DMS 273 (cell line): Measurements from ENCODE around the gene MYH11.

Experiments used
- DNase-seq: peaks from one replicate; lab custom pipeline; 2025; ENCODE audit not compliant: unreplicated experiment; lab: John Stamatoyannopoulos, UW

The MYH11 gene

GRCh38 chr16:15856901-15857698 is at the start of gene MYH11:
TSS of gene MYH11 (minus strand) at chr16:15857028. CDS start at chr16:15838252, 18,776 bp downstream.
- DNase-seq, result peak; percentile 48

DNA sequence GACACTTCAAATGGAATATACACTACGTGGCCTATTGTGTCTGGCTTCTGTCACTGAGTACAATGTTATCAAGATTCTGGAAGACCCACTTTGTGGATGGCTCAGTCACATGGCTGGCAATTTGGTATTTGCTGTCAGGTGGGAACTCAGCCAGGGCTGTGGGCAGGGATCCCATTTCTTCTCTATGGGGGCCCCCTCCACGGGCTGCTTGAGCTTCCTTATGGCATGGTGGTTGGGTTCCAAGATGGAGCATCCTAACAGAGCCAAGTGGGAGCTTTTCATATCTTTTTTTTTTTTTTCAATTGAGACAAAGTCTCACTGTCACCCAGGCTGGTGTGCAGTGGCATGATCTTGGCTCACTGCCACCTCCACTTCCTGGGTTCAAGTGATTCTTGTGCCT is 49.6 kb upstream of the MYH11 start:
- no peak for DNase-seq

DNA sequence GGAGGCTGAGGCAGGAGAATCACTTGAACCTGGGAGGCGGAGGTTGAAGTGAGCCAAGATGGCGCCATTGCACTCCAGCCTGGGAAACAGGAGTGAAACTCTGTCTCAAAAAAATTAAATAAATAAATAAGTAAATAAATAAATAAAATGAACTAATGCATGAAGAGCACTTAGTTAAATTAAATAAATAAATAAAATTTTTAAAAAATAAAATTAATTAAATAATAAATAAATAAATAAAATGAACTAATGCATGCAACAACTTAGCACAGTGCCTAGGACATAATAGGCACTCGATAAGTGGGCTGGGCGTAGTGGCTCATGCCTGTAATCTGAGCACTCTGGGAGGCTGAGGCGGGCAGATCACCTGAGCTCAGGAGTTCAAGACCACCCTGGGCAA is 47.1 kb upstream of the MYH11 start:
- no peak for DNase-seq

DNA sequence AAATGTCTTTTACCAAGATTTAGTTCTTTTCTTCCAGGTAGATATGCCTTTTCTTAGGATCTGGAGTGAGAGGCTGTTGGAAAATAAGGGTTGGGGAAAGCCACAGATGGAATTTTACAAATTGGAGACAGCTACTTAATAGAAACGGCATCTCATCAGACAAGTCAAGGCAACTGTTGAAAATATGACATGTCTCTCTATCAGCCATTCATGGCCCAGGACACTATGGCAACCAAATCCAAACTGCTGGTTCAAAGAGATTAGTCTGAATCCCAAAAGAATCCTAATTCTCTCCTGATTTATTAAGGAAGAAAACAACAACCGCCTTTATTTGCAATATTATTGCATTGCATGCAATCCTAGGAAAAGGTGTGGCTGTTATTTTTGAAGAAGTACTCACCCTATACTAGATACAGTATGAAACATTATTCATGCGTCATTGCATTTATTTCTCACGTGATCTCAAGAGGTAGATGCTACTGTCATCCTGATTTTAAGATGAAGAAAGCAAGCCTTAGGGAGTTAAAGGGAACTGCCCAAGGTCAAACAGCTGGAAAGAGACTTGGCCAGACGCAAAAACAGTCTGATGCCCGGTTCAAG is 44.2 kb upstream of the MYH11 start:
- DNase-seq, result no peak

DNA sequence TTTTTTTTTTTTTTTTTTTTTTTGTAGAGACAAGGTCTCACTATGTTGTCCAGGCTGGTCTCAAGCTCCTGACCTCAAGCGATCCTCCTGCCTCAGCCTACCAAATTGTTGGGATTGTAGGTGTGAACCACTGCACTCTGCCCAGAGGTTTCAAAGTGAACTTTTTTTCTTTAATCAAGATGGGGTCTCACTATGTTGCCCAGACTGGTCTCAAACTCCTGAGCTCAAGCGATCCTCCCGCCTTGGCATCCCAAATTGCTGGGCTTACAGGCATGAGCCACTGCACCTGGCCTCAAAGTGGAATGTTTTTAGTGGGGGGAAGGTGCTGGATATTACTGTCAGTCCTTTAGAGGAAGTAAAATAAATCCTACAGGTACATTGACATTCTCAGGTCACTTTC is 43.5 kb upstream of the MYH11 start:
- DNase-seq, result no peak

DNA sequence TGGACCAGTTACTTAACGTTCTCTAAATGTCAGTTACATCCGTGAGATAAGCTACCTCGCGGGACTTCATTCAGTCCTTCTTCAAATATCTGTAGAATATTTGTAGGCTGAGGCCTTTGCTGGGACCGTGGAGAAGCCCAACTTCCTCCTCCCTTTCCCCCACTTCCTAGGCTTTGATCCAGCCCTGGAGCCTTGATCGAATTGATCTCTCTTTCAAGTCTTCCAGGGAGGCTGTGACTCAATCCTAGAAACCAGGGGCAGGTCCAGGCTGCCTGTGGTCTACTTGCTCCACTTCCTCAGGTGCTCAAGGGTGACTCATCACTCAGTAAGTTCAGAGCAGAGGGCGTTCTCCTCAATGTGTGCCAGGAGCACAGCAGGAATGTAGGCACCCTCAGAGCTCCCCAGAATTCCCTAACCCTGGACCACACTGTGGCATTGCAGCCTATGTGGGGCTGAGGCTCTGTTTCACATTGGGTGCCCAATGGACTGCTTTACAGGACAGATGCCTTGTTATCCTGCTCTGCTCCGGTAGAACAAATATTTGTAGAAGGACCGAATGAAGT is 42.8 kb upstream of the MYH11 start:
- DNase-seq, result no peak

- DNase-seq, result no peak
Measured at GRCh38 chr16:15898654-15899053, 41.8 kb upstream of the MYH11 start.

- DNase-seq, result no peak
Measured at GRCh38 chr16:15897834-15898254, 41.0 kb upstream of the MYH11 start.

GRCh38 chr16:15897121-15897780 is 40.4 kb upstream of the MYH11 start:
- no peak for DNase-seq

DNA sequence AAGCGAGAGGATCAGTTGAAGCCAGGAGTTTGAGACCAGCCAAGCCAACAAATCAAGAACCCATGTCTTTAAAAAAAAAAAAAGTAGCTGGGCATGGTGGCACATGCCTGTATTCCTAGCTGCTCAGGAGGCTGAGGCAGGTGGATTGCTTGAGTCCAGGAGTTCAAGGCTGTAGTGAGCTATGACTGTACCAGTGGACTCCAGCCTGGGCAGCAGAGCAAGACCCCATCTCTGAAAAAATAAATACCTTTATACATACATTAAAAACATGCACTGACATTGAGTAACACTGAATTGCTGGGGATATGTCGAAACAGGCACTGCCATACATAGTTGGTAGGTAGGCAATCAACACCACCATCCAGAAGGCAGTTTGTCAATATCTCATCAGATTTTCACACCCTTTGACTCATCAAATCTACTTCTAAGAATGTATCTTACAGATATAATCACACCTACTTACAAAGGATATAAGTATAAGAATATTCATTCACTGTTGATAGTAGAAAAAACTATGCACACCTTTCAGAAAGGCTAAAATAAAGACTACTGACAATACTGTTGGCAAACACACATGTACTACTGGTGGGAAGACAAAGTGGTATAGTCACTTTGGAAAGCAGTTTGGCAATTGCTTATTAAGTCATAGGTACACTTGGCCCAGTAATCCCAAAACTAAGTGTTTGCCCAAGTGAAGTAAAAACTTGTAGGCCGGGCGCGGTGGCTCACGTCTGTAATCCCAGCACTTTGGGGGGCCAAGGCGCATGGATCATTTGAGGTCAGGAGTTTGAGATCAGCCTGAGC is 37.9 kb upstream of the MYH11 start:
- no peak for DNase-seq

- no peak for DNase-seq
Measured at GRCh38 chr16:15891508-15891907, 34.7 kb upstream of the MYH11 start.

- peak; percentile 99 for DNase-seq
Measured at GRCh38 chr16:15888072-15888976, 31.5 kb upstream of the MYH11 start, which contains the start of gene CEP20. TSS of gene CEP20 (minus strand) at chr16:15888603. CDS start at chr16:15888585, 18 bp downstream.

DNA sequence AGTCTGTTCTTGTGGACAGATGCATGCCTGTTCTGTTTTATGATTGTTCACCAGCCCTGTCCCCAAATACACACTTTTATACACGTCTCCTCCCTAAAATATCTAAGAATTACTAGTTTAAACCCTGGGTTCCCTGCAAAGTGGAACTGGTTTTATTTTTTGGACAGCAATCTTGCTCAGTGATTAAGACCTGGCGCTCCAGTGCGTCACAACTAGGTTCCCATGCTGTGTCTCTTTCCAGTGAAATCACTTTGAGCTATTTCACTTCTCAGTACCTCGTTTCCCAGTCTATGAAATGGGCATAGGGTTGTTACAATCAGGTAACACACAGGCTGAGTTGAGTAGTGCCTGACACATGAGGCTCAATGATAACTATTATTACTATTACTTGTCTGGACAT is 30.5 kb upstream of the MYH11 start:
- no peak for DNase-seq

DNA sequence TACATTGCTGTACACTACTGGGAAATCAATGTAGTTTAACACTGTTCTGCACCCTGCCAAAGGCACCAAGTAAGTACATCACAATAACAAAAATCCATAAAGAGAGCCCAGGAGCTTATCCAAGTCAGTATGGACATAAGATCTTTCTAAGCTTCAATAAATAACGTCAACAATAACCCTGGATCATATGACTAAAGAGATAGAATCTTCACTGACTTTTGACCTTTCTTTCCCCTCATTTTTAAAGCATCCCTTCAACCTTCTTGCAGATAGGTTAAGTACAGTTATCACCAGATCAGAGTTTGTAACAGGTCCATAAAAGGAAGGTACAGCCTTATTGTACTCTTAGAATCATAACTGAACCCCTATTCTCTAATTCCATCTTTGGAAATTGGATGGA is 29.2 kb upstream of the MYH11 start:
- DNase-seq, result no peak

GRCh38 chr16:15885560-15886001 is 28.8 kb upstream of the MYH11 start:
- no peak for DNase-seq

DNA sequence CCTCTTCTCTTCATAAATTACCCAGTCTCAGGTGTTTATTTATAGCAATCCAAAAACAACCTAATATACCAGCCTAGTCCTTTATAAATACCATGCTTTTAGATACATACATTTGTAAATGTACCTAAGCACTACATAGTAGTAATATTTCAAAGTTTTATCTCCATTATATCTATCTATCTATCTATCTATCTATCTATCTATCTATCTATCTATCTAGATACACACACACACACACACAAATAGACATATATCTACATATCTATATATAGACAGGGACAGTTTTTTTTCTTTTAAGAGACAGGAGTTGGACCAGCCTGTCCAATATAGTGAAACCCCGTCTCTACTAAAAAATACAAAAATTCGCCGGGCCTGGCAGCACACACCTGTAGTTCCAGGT is 25.7 kb upstream of the MYH11 start:
- DNase-seq, result no peak

DNA sequence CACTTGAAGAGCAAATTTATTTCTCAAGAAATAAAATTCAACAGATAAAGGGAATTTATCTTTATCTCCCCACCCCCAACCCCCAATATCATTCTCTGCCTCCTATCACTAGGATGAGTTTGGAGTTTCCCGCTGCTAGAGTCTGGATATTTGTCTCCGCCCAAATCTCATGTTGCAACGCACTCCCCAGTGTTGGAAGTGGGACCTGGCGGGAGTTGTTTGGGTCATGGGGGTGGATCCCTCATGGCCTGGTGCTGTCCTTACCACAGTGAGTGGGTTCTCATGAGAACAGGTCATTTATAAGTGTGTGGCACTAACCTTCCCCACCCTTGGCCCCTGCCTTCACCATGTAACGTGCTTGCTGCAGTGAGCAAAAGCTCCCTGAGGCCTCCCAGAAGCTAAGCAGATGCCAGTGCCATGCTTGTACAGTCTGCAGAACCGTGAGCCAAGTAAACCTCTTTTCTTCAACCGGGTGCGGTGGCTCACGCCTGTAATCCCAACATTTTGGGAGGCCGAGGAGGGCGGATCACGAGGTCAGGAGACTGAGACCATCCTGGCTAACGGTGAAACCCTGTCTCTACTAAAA is 25.1 kb upstream of the MYH11 start:
- DNase-seq, result no peak

DNA sequence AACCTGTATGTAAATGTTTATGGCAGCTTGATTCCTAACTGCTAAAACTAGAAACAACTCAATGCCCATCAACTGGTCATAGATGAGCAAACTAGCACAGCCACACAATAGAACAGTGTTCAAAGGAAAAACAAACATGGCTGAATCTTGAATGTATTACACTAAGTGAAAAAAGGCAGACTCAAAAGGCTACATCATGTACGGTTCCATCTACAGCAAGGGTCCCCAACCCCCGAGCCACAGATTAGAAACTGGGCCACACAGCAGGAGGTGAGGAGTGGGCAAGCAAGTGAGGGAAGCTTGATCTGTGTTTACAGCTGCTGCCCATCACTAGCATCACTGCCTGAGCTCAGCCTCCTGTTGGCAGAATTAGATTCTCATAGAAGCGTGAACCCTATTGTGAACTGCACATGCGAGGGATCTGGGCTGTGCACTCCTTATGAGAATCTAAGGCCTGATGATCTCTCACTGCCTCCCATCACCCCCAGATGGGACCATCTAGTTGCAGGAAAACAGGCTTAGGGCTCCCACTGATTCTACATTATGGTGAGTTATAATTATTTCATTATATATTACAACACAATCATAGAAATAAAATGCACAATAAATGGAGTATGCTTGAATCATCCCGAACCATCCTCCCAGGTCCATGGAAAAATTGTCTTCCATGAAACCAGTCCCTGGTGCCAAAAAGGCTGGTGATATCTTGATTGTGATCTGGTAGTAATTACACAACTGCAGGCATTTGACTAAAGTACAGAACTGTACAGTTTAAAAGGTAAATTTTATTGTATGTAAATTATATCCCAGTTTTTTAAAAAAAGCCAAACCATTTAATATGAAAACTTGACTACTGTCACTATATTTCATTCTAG is 23.8 kb upstream of the MYH11 start:
- DNase-seq, result no peak
